HG03521 (cell line): ENCODE data around the gene GNB5.
"Not testable (repeated sequence)": the region's sequence is repeated elsewhere in the genome, so short reads cannot be mapped to it uniquely, and the experiment has no call there.

Experiments used
- ATAC-seq: cut with Tn5 transposase; IDR thresholded peaks from one replicate; pipeline ENCODE4 v1.9.1; 2021; ENCODE audit warnings: mild to moderate bottlenecking, moderate library complexity; ENCODE audit not compliant: unreplicated experiment

The GNB5 gene

GRCh38 chr15:52191207-52191606, at the start of gene GNB5:
Gene GNB5 (minus strand): TSS chr15:52191392. CDS start chr15:52184676, 6,716 bp downstream.
- no peak for ATAC-seq

- ATAC-seq: no peak
Observed at GRCh38 chr15:52240166-52240565, 49.0 kb upstream of the GNB5 start.

GRCh38 chr15:52238989-52239525, 47.9 kb upstream of the GNB5 start:
- not testable (repeated sequence) for ATAC-seq

GRCh38 chr15:52238149-52238548, 47.0 kb upstream of the GNB5 start:
- ATAC-seq: no peak

GRCh38 chr15:52236013-52236412, 44.8 kb upstream of the GNB5 start:
- no peak for ATAC-seq

GRCh38 chr15:52234596-52235541, 43.7 kb upstream of the GNB5 start:
- no peak for ATAC-seq

GRCh38 chr15:52233405-52233804, 42.2 kb upstream of the GNB5 start:
- peak; percentile 33 for ATAC-seq

GRCh38 chr15:52232327-52232726, 41.1 kb upstream of the GNB5 start:
- peak; percentile 47 for ATAC-seq

- ATAC-seq: no peak
Observed at GRCh38 chr15:52230073-52230472, 38.9 kb upstream of the GNB5 start.

- no peak for ATAC-seq
Observed at GRCh38 chr15:52228921-52229320, 37.7 kb upstream of the GNB5 start.

GRCh38 chr15:52227456-52227855, 36.3 kb upstream of the GNB5 start:
- peak; percentile 71 for ATAC-seq

GRCh38 chr15:52225230-52225629, 34.0 kb upstream of the GNB5 start:
- ATAC-seq: no peak

- ATAC-seq: no peak
Observed at GRCh38 chr15:52224211-52224610, 33.0 kb upstream of the GNB5 start.

GRCh38 chr15:52221730-52222129, 30.5 kb upstream of the GNB5 start:
- ATAC-seq: no peak

GRCh38 chr15:52220937-52221660, 29.9 kb upstream of the GNB5 start:
- ATAC-seq: no peak

GRCh38 chr15:52220251-52220650, 29.1 kb upstream of the GNB5 start:
- ATAC-seq: no peak

- ATAC-seq: no peak
Observed at GRCh38 chr15:52218816-52219215, 27.6 kb upstream of the GNB5 start.

GRCh38 chr15:52218371-52218770, 27.2 kb upstream of the GNB5 start:
- no peak for ATAC-seq

- no peak for ATAC-seq
Observed at GRCh38 chr15:52217186-52217585, 26.0 kb upstream of the GNB5 start.

GRCh38 chr15:52214553-52214952, 23.4 kb upstream of the GNB5 start:
- ATAC-seq: no peak

- ATAC-seq: no peak
Observed at GRCh38 chr15:52213206-52213605, 22.0 kb upstream of the GNB5 start.
